Right atrium auricular region (tissue), 2 donors: Measurements from ENCODE around the gene PLA2G2C. TPM values are rescaled to one million over a fixed set of nuclear protein-coding genes. Genes with fewer than 3 reads are reported as not detected.
"Not testable (repeated sequence)": the region's sequence is repeated elsewhere in the genome, so short reads cannot be mapped to it uniquely, and the experiment has no call there.

Source experiments
- DNase-seq: peaks from one replicate; pipeline ENCODE4 v3.0.0-alpha.2; 2019; ENCODE audit warnings: low spot score
- H3K27ac ChIP-seq, 2 donors: fragments of 200-600 bp; sonication (generic); 1 replicate in 1 of 2; 2 replicates in 1 of 2; pipeline ENCODE4 v1.5.1; 2016 to 2019
- H3K27me3 ChIP-seq, 2 donors: fragments of 200-600 bp; sonication (generic); one replicate each; pipeline versions ENCODE4 v1.5.1 to v1.6.0; 2017 to 2019
- H3K36me3 ChIP-seq: fragments of 200-600 bp; sonication (generic); one replicate; pipeline ENCODE4 v1.5.1; 2016
- H3K4me1 ChIP-seq, 2 donors: fragments of 200-600 bp; sonication (generic); one replicate each; pipeline versions ENCODE4 v1.5.1 to v1.6.0; 2017 to 2019
- H3K4me3 ChIP-seq, 2 donors: fragments of 200-600 bp; sonication (generic); 1 replicate in 1 of 2; 2 replicates in 1 of 2; pipeline ENCODE4 v1.5.1; 2017 to 2019; ENCODE audit warnings: mild to moderate bottlenecking in 1 of 2, moderate library complexity in 1 of 2
- H3K9me3 ChIP-seq, 2 donors: fragments of 200-600 bp; sonication (generic); one replicate each; pipeline ENCODE4 v1.5.1; 2019
- CTCF ChIP-seq, 2 donors: fragments of 200-600 bp; sonication (generic); IDR thresholded peaks; one replicate each; pipeline ENCODE4 v1.5.1; 2019; ENCODE audit warnings: antibody characterized with exemption in 2 of 2
- total RNA-seq, 2 donors: library from RNA; depleted of rRNA; stranded (reverse); fragments of >200 nt; gene quantifications; one replicate each; pipeline ENCODE4 v1.1.0, GENCODE V29; 2016

PLA2G2C gene
- not detected for total RNA-seq

GRCh38 chr1:20185834-20186782, at the start of gene PLA2G2C, which contains the start of gene UBXN10:
Gene PLA2G2C, minus strand, starts transcription at chr1:20186518. Its CDS starts 9,155 bp downstream, at chr1:20177363.
Gene UBXN10, plus strand, starts transcription at chr1:20186096. Its CDS starts 4,466 bp downstream, at chr1:20190562.
- DNase-seq = no peak
- H3K27ac ChIP-seq = peak within 1 kb of the TSS; percentile 81 to 84

GRCh38 chr1:20234788-20235535, 48.6 kb upstream of the PLA2G2C start:
- Histone ChIP-seq H3K4me3 (no peak overlapping the region), H3K27ac (no peak overlapping the region), H3K9me3 (no peaks in the 10 kb centered on the region), H3K36me3 (no peaks in the 10 kb centered on the region), H3K27me3 (no peaks in the 10 kb centered on the region), H3K4me1 (no peaks in the 10 kb centered on the region)
- no peak for DNase-seq
- no peak for TF ChIP-seq CTCF (IDR thresholded peaks at IDR 0.05)

More at GRCh38 chr1:20185834-20186782, at the start of gene PLA2G2C, which contains the start of gene UBXN10:
- Histone ChIP-seq H3K27me3 (no peaks in the 10 kb centered on the region), H3K36me3 (no peaks in the 10 kb centered on the region), H3K4me1 (peaks cover 0 to 56% of the 10 kb centered on the region in 2 donors), H3K4me3 (peak within 1 kb of the TSS; percentile 31 to 57), H3K9me3 (no peaks in the 10 kb centered on the region)
- no peak for TF ChIP-seq CTCF (IDR thresholded peaks at IDR 0.05)

- H3K4me1 ChIP-seq = no peaks in the 10 kb centered on the region
- TF ChIP-seq CTCF (IDR thresholded peaks at IDR 0.05) = no peak
- DNase-seq = no peak
- H3K36me3 ChIP-seq = no peaks in the 10 kb centered on the region
- no peak overlapping the region for H3K4me3 ChIP-seq
- H3K9me3 ChIP-seq = no peaks in the 10 kb centered on the region
- H3K27me3 ChIP-seq = no peaks in the 10 kb centered on the region
- no peak overlapping the region for H3K27ac ChIP-seq
Measured at GRCh38 chr1:20233866-20234265, 47.5 kb upstream of the PLA2G2C start.

GRCh38 chr1:20233394-20233793, 47.1 kb upstream of the PLA2G2C start:
- Histone ChIP-seq H3K4me1 (no peaks in the 10 kb centered on the region), H3K9me3 (no peaks in the 10 kb centered on the region), H3K36me3 (no peaks in the 10 kb centered on the region), H3K27me3 (no peaks in the 10 kb centered on the region), H3K27ac (no peak overlapping the region), H3K4me3 (no peak overlapping the region)
- no peak for DNase-seq
- peak; percentile 14 to 54 for TF ChIP-seq CTCF (IDR thresholded peaks at IDR 0.05)

- not testable (repeated sequence) for H3K36me3 ChIP-seq, H3K9me3 ChIP-seq, H3K4me1 ChIP-seq, H3K4me3 ChIP-seq, H3K27ac ChIP-seq, H3K27me3 ChIP-seq, DNase-seq
Measured at GRCh38 chr1:20232564-20232963, 46.2 kb upstream of the PLA2G2C start.

GRCh38 chr1:20229171-20229570, 42.9 kb upstream of the PLA2G2C start:
- no peak overlapping the region for H3K27ac ChIP-seq
- no peak for TF ChIP-seq CTCF (IDR thresholded peaks at IDR 0.05)
- H3K4me3 ChIP-seq = no peak overlapping the region
- DNase-seq = no peak
- H3K9me3 ChIP-seq = no peaks in the 10 kb centered on the region
- no peaks in the 10 kb centered on the region for H3K4me1 ChIP-seq
- no peaks in the 10 kb centered on the region for H3K36me3 ChIP-seq
- H3K27me3 ChIP-seq = no peaks in the 10 kb centered on the region
